ENCODE results near the gene ANKRD10. TPM values are rescaled to one million over a fixed set of nuclear protein-coding genes. Genes with fewer than 3 reads are reported as not detected.

ANKRD10 gene
- total and polyA plus RNA-seq, 11 donors, result 37.7 to 81.3 (median 47.6) TPM

DNA sequence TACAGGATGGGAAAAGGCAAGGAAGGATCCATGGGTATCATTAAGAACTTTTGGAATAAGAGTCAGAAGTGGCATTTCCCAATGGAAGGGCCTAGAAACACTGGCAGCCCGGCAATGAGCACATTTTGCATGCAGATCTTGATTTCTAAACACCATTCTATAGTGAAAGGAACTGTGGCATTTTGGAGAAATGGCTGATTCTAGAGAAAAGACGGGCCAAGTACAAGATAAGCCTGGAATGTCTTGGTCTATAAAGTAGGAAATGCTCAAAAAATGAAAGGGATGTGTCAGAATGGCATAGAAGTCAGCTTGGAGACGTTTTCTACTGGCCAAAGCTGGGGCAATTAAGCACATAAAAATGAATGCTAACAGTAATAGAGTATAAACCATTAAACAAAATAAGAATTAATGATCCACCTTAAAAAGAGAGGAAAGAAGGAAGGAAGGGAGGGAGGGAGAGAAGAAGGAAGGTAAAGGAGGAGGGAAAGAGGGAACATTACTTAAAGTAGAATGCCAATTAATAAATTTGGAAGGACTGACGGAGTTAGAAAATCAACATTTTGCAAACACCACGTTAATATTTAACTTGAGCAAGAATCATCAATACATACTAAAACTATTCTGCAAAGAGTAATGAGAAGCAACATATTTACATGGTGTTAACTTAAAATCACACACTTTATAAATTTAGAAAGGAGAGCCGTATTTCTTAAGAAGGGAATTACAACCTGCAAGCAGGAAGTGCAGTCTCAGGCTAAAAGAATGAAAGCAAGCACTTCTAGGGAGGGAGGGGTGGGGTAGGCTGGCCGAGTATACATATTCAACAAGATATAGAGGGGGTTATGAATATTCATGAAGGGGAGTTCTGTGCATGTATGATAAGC is 78.9 kb downstream of the ANKRD10 start:
- intact Hi-C loops (cut with DNase I), result no loop called here
- WGBS, 4 donors, result 67 to 72% (median 69%) methylated on average over 7 of the region's 7 CpGs
- ATAC-seq, result no peak
- no peak for DNase-seq
- H3K27ac ChIP-seq, result no peak overlapping the region
- peaks cover 0 to 5% (median 0%) of the 10 kb centered on the region in 9 donors for H3K27me3 ChIP-seq
- no peaks in the 10 kb centered on the region for H3K4me1 ChIP-seq
- no peaks in the 10 kb centered on the region for H3K36me3 ChIP-seq
- H3K4me3 ChIP-seq, result no peak overlapping the region
- no peaks in the 10 kb centered on the region for H3K9me3 ChIP-seq
- TF ChIP-seq, protein P1, sequence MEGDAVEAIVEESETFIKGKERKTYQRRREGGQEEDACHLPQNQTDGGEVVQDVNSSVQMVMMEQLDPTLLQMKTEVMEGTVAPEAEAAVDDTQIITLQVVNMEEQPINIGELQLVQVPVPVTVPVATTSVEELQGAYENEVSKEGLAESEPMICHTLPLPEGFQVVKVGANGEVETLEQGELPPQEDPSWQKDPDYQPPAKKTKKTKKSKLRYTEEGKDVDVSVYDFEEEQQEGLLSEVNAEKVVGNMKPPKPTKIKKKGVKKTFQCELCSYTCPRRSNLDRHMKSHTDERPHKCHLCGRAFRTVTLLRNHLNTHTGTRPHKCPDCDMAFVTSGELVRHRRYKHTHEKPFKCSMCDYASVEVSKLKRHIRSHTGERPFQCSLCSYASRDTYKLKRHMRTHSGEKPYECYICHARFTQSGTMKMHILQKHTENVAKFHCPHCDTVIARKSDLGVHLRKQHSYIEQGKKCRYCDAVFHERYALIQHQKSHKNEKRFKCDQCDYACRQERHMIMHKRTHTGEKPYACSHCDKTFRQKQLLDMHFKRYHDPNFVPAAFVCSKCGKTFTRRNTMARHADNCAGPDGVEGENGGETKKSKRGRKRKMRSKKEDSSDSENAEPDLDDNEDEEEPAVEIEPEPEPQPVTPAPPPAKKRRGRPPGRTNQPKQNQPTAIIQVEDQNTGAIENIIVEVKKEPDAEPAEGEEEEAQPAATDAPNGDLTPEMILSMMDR (IDR thresholded peaks at IDR 0.05), result no peak
- TF ChIP-seq POLR2A (IDR thresholded peaks at IDR 0.05), result no peak

DNA sequence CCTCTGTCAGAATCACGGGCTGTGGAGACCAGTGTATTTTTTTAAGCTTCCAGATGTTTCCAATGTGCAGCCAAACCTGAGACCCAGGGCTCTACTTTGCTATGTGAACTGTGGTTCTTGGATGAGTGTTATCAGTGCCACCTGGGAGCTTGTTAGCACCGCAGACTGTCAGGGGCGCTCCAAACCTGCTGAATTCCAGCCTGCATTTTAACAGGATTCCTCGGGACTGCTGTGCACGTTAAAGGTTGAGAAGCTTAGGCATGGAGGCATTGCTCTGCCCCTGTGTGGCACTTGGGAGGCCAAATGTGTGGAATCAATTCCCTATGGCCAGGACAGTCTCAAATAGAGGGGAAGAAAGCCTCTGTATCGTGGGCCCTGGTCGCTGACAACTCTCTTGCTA is 80.3 kb downstream of the ANKRD10 start:
- Histone ChIP-seq H3K4me1 (no peaks in the 10 kb centered on the region), H3K4me3 (no peak overlapping the region), H3K36me3 (no peaks in the 10 kb centered on the region), H3K9me3 (no peaks in the 10 kb centered on the region), H3K27me3 (peaks cover 0 to 10% (median 2%) of the 10 kb centered on the region in 9 donors), H3K27ac (no peak overlapping the region)
- TF ChIP-seq, protein P1 (IDR thresholded peaks at IDR 0.05), result no peak
- 60 to 66% (median 63%) methylated on average over 7 of the region's 7 CpGs for WGBS, 4 donors
- intact Hi-C loops (cut with DNase I), result no loop called here
- DNase-seq (no peak), ATAC-seq (no peak)

DNA sequence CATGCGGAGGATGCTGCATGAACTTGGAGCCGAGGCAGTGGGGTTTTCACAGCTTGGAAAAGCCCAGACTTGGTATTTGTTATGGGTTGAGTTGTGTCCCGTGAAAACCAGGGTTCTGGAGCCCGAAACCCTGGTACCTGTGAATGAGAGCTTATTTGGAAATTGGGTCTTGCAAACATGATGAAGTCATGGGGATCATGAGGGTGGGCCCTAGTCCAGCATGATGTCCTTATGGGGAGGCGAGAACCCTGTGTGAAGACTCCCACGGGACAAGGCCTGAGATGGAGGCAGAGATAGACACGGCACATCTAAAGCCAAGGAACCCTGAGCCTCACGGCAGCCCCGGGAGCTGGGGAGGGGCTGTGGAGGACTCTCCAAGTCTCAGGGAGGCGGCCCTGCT is 82.3 kb downstream of the ANKRD10 start:
- DNase-seq, result no peak
- Histone ChIP-seq H3K9me3 (no peaks in the 10 kb centered on the region), H3K4me1 (no peaks in the 10 kb centered on the region), H3K4me3 (no peak overlapping the region), H3K27me3 (peaks cover 0 to 10% (median 3%) of the 10 kb centered on the region in 9 donors), H3K27ac (no peak overlapping the region), H3K36me3 (no peaks in the 10 kb centered on the region)
- 56 to 78% (median 70%) methylated on average over 7 to 10 of the region's 10 CpGs for WGBS, 4 donors
- no peak for ATAC-seq
- intact Hi-C loops (cut with DNase I), result no loop called here
- TF ChIP-seq, protein P1 (IDR thresholded peaks at IDR 0.05), result no peak

DNA sequence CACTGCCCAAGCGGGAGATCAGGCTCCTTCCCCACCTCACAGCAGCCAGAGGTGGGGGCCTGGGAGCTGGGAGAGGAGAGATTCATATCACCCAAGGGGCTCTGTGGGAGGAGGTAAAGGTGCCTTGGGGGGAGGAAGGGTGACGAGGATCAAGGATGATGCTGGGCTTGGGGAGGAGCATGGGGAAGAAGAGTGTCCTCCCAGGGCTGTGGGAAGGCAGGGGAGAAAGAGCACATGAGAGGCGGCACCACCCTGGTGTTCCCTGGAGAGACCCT is 82.7 kb downstream of the ANKRD10 start:
- no peaks in the 10 kb centered on the region for H3K36me3 ChIP-seq
- H3K27me3 ChIP-seq, result peaks cover 0 to 10% (median 3%) of the 10 kb centered on the region in 9 donors
- 83 to 89% (median 88%) methylated on average over 3 of the region's 3 CpGs for WGBS, 4 donors
- no peak overlapping the region for H3K27ac ChIP-seq
- H3K4me3 ChIP-seq, result no peak overlapping the region
- no peaks in the 10 kb centered on the region for H3K4me1 ChIP-seq
- H3K9me3 ChIP-seq, result no peaks in the 10 kb centered on the region
- no peak for ATAC-seq
- intact Hi-C loops (cut with DNase I), result no loop called here
- no peak for TF ChIP-seq POLR2A (IDR thresholded peaks at IDR 0.05)
- TF ChIP-seq, protein P1 (IDR thresholded peaks at IDR 0.05), result no peak
- no peak for DNase-seq

Data from heart left ventricle (tissue), 16 donors.